HL-60 (cell line): ENCODE data around the gene COL18A1.

Source experiments
- DNase-seq, 2 experiments: peaks; one replicate each; pipeline ENCODE4 v3.0.0-alpha.2; 2010 to 2020; ENCODE audit warnings: low read depth in 1 of 2, low spot score in 1 of 2
- H3K27ac ChIP-seq: fragments of 250-450 bp; sonication (Bioruptor Pico); replicated peaks from 2 replicates; pipeline ENCODE4 v1.5.1; 2020; ENCODE audit warnings: mild to moderate bottlenecking, moderate library complexity
- H3K27me3 ChIP-seq: fragments of 250-450 bp; sonication (Bioruptor Pico); 2 replicates; pipeline ENCODE4 v1.5.1; 2021; ENCODE audit warnings: mild to moderate bottlenecking, moderate library complexity; ENCODE audit not compliant: insufficient read depth, poor library complexity, severe bottlenecking
- H3K4me3 ChIP-seq: replicated peaks from 2 replicates; pipeline ENCODE4 v1.5.1; 2011; ENCODE audit warnings: mild to moderate bottlenecking, control low read depth, low read length; ENCODE audit not compliant: insufficient read depth
- GABPA ChIP-seq: IDR thresholded peaks from 2 replicates; pipeline ENCODE4 v1.6.1; 2012; ENCODE audit warnings: low read depth
- POLR2AphosphoS5 ChIP-seq: IDR thresholded peaks from 2 replicates; pipeline ENCODE4 v1.6.1; 2012; ENCODE audit warnings: low read depth
- SPI1 ChIP-seq: IDR thresholded peaks from 2 replicates; pipeline ENCODE4 v1.6.1; 2012; ENCODE audit warnings: low read depth, mild to moderate bottlenecking, borderline replicate concordance
- TF ChIP-seq, protein P1 (sequence below): IDR thresholded peaks from one replicate; pipeline ENCODE4 v1.5.1; 2011; ENCODE audit warnings: low read length, control low read depth, inconsistent platforms; ENCODE audit not compliant: insufficient read depth
- TF ChIP-seq, protein P2 (sequence below): IDR thresholded peaks from 2 replicates; pipeline ENCODE4 v1.6.1; 2012; ENCODE audit warnings: low read depth; ENCODE audit not compliant: insufficient replicate concordance

COL18A1 gene

DNA sequence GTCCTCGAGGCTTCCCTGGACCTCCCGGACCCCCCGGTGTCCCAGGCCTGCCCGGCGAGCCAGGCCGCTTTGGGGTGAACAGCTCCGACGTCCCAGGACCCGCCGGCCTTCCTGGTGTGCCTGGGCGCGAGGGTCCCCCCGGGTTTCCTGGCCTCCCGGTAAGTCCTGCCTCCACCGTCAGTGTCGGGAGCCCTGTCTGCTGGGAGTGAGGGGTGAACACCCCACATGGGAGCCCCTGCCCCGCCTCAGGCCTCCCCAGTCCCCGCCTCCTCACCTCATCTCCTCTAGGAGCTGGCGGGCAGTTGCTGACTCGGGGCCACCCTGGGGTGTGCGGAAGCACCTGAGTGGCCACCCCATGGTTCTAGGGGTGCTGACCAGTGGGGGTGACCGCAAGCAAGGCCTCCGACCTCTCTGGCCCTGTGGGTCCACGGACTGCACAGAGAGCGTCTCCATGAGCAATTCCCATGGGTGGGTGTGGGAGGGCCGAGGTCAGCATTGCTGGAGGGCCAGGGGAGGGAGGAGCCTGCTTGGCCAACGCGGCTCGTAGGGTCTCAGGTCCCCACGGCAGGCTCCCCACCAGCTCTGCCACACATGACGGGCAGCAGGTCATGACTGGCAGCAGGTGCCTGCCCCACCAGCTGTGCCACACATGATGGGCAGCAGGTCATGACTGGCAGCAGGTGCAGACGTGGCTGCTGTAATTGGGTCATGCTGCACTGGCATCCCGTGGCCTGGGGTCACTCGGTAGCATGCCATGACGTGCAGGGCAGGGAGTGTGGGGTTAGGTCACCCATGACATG is 75.9 kb downstream of the COL18A1 start:
- DNase-seq = no peak
- Histone ChIP-seq H3K27ac (no peak overlapping the region), H3K27me3 (no peaks in the 10 kb centered on the region), H3K4me3 (no peak overlapping the region)
- TF ChIP-seq, protein P1, sequence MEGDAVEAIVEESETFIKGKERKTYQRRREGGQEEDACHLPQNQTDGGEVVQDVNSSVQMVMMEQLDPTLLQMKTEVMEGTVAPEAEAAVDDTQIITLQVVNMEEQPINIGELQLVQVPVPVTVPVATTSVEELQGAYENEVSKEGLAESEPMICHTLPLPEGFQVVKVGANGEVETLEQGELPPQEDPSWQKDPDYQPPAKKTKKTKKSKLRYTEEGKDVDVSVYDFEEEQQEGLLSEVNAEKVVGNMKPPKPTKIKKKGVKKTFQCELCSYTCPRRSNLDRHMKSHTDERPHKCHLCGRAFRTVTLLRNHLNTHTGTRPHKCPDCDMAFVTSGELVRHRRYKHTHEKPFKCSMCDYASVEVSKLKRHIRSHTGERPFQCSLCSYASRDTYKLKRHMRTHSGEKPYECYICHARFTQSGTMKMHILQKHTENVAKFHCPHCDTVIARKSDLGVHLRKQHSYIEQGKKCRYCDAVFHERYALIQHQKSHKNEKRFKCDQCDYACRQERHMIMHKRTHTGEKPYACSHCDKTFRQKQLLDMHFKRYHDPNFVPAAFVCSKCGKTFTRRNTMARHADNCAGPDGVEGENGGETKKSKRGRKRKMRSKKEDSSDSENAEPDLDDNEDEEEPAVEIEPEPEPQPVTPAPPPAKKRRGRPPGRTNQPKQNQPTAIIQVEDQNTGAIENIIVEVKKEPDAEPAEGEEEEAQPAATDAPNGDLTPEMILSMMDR = no peak
- TF ChIP-seq SPI1 = no peak
- TF ChIP-seq, protein P2, sequence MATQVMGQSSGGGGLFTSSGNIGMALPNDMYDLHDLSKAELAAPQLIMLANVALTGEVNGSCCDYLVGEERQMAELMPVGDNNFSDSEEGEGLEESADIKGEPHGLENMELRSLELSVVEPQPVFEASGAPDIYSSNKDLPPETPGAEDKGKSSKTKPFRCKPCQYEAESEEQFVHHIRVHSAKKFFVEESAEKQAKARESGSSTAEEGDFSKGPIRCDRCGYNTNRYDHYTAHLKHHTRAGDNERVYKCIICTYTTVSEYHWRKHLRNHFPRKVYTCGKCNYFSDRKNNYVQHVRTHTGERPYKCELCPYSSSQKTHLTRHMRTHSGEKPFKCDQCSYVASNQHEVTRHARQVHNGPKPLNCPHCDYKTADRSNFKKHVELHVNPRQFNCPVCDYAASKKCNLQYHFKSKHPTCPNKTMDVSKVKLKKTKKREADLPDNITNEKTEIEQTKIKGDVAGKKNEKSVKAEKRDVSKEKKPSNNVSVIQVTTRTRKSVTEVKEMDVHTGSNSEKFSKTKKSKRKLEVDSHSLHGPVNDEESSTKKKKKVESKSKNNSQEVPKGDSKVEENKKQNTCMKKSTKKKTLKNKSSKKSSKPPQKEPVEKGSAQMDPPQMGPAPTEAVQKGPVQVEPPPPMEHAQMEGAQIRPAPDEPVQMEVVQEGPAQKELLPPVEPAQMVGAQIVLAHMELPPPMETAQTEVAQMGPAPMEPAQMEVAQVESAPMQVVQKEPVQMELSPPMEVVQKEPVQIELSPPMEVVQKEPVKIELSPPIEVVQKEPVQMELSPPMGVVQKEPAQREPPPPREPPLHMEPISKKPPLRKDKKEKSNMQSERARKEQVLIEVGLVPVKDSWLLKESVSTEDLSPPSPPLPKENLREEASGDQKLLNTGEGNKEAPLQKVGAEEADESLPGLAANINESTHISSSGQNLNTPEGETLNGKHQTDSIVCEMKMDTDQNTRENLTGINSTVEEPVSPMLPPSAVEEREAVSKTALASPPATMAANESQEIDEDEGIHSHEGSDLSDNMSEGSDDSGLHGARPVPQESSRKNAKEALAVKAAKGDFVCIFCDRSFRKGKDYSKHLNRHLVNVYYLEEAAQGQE = no peak
- no peak for TF ChIP-seq GABPA

DNA sequence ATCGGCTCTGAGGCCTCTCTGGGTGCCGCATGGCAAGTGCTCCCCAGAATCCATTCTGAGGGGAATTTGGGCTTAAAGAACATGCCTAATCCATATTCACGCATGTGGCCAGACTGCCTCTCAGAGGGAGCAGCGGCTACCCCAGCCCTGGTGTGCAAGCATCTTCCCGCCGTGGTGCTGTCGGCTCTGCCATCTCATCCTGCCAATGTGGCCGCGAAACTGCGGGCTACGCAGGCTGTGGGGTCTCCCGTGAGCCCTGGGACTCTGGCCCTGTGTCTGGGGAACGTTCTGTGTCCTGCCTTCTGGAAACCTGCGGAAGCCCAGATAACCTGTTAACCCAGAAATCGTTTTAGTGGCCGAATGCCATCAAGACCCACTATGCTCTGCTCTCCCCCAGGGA is 76.6 kb downstream of the COL18A1 start:
- no peak for DNase-seq
- Histone ChIP-seq H3K4me3 (no peak overlapping the region), H3K27ac (no peak overlapping the region), H3K27me3 (no peaks in the 10 kb centered on the region)
- TF ChIP-seq GABPA (no peak), POLR2AphosphoS5 (no peak), SPI1 (no peak)
- TF ChIP-seq, protein P1 = no peak
- TF ChIP-seq, protein P2 = no peak

DNA sequence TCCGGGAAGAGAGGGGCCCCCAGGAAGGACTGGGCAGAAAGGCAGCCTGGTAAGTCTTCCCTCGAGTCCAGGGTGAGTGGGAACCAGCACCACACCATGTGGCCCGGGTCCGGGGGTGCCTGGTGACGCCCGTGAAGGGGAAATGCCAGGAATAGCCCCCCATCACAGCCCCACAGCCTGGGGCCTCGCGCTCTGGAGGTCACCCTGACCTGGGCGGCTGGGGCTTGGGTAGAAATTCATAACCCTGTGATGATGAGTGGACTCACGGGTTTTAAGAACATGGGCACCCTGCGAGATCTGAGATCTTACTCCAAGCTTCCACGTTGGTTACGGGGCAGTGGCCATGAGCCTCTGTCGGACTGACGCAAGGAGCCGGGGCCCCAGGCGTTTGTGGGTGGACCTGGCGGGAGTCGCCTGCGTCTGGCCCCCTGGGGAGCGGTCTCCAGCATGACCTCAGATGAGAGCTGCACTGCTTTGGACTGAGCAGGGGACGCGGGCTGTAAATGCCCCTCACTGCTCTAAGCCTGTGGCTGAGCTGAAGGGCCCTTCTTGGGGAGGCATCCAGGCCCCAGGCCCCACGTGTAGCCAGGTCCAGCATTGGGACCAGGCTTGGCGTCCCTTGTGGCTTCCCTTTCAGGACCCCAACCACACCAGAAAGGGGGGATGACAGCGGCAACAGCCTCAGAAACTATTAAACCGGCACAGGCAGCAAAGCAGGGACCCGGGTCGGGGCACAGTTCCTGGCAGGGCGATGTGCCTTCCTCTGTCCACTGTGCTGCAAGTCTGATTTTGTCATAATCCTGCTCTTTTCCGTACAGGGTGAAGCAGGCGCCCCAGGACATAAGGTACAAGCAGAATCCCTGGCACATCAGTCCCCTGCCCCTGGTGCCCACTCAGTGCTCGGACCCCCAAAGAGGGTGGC is 77.3 kb downstream of the COL18A1 start:
- no peaks in the 10 kb centered on the region for H3K27me3 ChIP-seq
- DNase-seq = no peak
- H3K27ac ChIP-seq = peak overlapping the region; percentile 88
- TF ChIP-seq POLR2AphosphoS5 (no peak), GABPA (no peak), SPI1 (no peak)
- TF ChIP-seq, protein P2 = no peak
- TF ChIP-seq, protein P1 = no peak
- no peak overlapping the region for H3K4me3 ChIP-seq
